ENCODE data around the gene ENKD1.

Gene ENKD1

DNA sequence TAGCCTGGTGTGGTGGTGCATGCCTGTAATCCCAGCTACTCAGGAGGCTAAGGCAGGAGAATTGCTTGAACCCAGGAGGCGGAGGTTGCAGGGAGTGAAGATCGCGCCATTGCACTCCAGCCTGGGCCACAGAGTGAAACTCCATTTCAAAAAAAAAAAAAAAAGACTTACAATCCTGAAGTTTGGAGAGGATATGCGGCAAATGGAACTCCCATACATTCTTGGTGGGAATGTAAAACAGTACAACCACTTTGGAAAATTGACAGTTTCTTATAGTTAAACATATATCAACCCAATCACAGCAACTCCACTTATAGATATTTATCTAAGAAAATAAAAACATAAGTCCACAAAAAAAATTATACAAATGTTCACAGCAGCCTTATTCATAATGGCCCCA, 40.7 kb upstream of the ENKD1 start:
- Histone ChIP-seq H3K23ac (ENCODE audit: low read length in 2 of 2) (no peak overlapping the region), H4K91ac (ENCODE audit: low read length) (no peak overlapping the region), H3K27me3 (ENCODE audit: control insufficient read depth in 1 of 2, insufficient read depth in 1 of 2, low read length in 2 of 2) (no peaks in the 10 kb centered on the region), H2BK120ac (ENCODE audit: low read depth, low read length) (no peak overlapping the region), H3K4me2 (ENCODE audit: low read length, poor library complexity, severe bottlenecking) (no peak overlapping the region), H3K18ac (ENCODE audit: low read depth in 1 of 2, low read length in 2 of 2) (no peak overlapping the region), H2BK12ac (ENCODE audit: low read length in 2 of 2) (no peak overlapping the region), H2AK5ac (ENCODE audit: low read length, severe bottlenecking) (no peak overlapping the region), H3K4me3 (ENCODE audit: insufficient read depth in 1 of 2, low read depth in 1 of 2, low read length in 2 of 2) (no peak overlapping the region), H3K4me1 (ENCODE audit: control insufficient read depth, insufficient read depth, low read depth, low read length) (no peaks in the 10 kb centered on the region), H3K36me3 (ENCODE audit: control insufficient read depth in 1 of 2, insufficient read depth in 2 of 2, low read depth in 1 of 2, low read length in 2 of 2) (peaks cover 0 to 4% of the 10 kb centered on the region in 2 experiments), H3K9ac (ENCODE audit: low read length) (no peak overlapping the region), H4K8ac (ENCODE audit: low read length) (no peak overlapping the region), H3K79me1 (replicated peaks; ENCODE audit: low read length, poor library complexity, severe bottlenecking) (peaks cover 16% of the 10 kb centered on the region), H3K27ac (ENCODE audit: low read length, poor library complexity, severe bottlenecking) (no peak overlapping the region), H2AFZ (ENCODE audit: low read depth, low read length) (no peak overlapping the region), H2BK15ac (ENCODE audit: low read depth, poor library complexity, severe bottlenecking) (no peak overlapping the region), H3K9me3 (ENCODE audit: control insufficient read depth, low read length) (no peaks in the 10 kb centered on the region), H2BK5ac (ENCODE audit: low read depth, low read length, poor library complexity, severe bottlenecking) (no peak overlapping the region), H3K4ac (ENCODE audit: low read depth in 1 of 2, low read length in 2 of 2) (no peak overlapping the region), H3K14ac (ENCODE audit: low read length in 2 of 2) (no peak overlapping the region)
- DNase-seq, result no peak
- 100% methylated on average over 3 of the region's 4 CpGs for WGBS

DNA sequence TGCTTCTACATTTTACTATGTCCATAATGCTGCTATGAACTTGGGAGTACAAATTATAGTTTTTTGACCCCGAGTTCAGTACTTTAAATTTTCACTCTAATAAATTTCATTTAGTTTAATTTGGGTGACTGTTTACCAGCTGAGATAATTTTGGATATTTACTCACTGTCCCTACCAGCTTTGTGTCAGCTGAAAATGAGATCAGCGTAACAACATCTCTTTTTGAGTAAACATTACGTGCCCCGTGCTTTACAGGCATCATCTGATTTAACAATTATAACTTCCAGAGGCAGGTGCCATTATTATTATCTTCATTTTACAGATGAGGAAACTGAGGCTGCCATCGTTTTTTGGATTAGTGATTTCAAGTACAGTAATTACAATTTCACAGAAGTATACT, 37.6 kb upstream of the ENKD1 start:
- WGBS, result 100% methylated on average over 3 of the region's 5 CpGs

DNA sequence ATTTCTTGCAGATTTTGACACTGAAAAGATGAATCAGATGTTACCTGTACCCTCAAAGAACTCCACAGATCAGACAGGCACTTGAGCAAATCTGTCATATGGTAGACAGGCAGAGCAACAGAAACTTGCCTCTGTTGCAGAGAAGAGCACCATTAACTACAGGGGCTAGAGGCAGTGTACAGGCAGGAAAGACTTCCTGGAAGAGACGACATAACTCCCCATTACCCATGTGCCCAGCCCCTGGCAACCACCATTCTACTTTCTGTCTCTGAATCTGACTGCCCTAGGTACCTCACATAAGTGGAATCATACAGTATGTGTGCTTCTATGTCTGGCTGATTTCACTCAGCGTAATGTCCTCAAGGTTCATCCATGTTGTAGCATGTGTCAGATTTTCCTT, 37.1 kb upstream of the ENKD1 start:
- H2BK120ac ChIP-seq (ENCODE audit: low read depth, low read length), result no peak overlapping the region
- H2BK12ac ChIP-seq (ENCODE audit: low read length in 2 of 2), result no peak overlapping the region
- no peak overlapping the region for H3K9ac ChIP-seq (ENCODE audit: low read length)
- no peak overlapping the region for H3K23ac ChIP-seq (ENCODE audit: low read length in 2 of 2)
- H3K27me3 ChIP-seq (ENCODE audit: control insufficient read depth in 1 of 2, insufficient read depth in 1 of 2, low read length in 2 of 2), result no peaks in the 10 kb centered on the region
- DNase-seq, result no peak
- H4K8ac ChIP-seq (ENCODE audit: low read length), result no peak overlapping the region
- H2AFZ ChIP-seq (ENCODE audit: low read depth, low read length), result no peak overlapping the region
- H3K79me1 ChIP-seq (replicated peaks; ENCODE audit: low read length, poor library complexity, severe bottlenecking), result peaks cover 24% of the 10 kb centered on the region
- no peak overlapping the region for H3K4me3 ChIP-seq (ENCODE audit: insufficient read depth in 1 of 2, low read depth in 1 of 2, low read length in 2 of 2)
- peak overlapping the region in 1 of 2 experiments; percentile 26 for H3K14ac ChIP-seq (ENCODE audit: low read length in 2 of 2)
- no peaks in the 10 kb centered on the region for H3K4me1 ChIP-seq (ENCODE audit: control insufficient read depth, insufficient read depth, low read depth, low read length)
- H3K4me2 ChIP-seq (ENCODE audit: low read length, poor library complexity, severe bottlenecking), result no peak overlapping the region
- H3K27ac ChIP-seq (ENCODE audit: low read length, poor library complexity, severe bottlenecking), result no peak overlapping the region
- H3K18ac ChIP-seq (ENCODE audit: low read depth in 1 of 2, low read length in 2 of 2), result no peak overlapping the region
- no peak overlapping the region for H2AK5ac ChIP-seq (ENCODE audit: low read length, severe bottlenecking)
- 96% methylated on average over 2 of the region's 2 CpGs for whole genome bisulfite sequencing
- H3K9me3 ChIP-seq (ENCODE audit: control insufficient read depth, low read length), result no peaks in the 10 kb centered on the region
- H3K36me3 ChIP-seq (ENCODE audit: control insufficient read depth in 1 of 2, insufficient read depth in 2 of 2, low read depth in 1 of 2, low read length in 2 of 2), result peaks cover 7 to 11% of the 10 kb centered on the region in 2 experiments
- H4K91ac ChIP-seq (ENCODE audit: low read length), result no peak overlapping the region
- H3K4ac ChIP-seq (ENCODE audit: low read depth in 1 of 2, low read length in 2 of 2), result no peak overlapping the region
- no peak overlapping the region for H2BK5ac ChIP-seq (ENCODE audit: low read depth, low read length, poor library complexity, severe bottlenecking)
- no peak overlapping the region for H2BK15ac ChIP-seq (ENCODE audit: low read depth, poor library complexity, severe bottlenecking)

More for the DNA sequence above, 37.6 kb upstream of the ENKD1 start:
- Histone ChIP-seq H2AFZ (ENCODE audit: low read depth, low read length) (no peak overlapping the region), H3K27me3 (ENCODE audit: control insufficient read depth in 1 of 2, insufficient read depth in 1 of 2, low read length in 2 of 2) (no peaks in the 10 kb centered on the region), H3K4ac (ENCODE audit: low read depth in 1 of 2, low read length in 2 of 2) (no peak overlapping the region), H3K4me2 (ENCODE audit: low read length, poor library complexity, severe bottlenecking) (no peak overlapping the region), H3K9ac (ENCODE audit: low read length) (no peak overlapping the region), H3K27ac (ENCODE audit: low read length, poor library complexity, severe bottlenecking) (no peak overlapping the region), H3K9me3 (ENCODE audit: control insufficient read depth, low read length) (no peaks in the 10 kb centered on the region), H4K91ac (ENCODE audit: low read length) (no peak overlapping the region), H3K23ac (ENCODE audit: low read length in 2 of 2) (no peak overlapping the region), H3K14ac (ENCODE audit: low read length in 2 of 2) (no peak overlapping the region), H2BK15ac (ENCODE audit: low read depth, poor library complexity, severe bottlenecking) (no peak overlapping the region), H2BK5ac (ENCODE audit: low read depth, low read length, poor library complexity, severe bottlenecking) (no peak overlapping the region), H2AK5ac (ENCODE audit: low read length, severe bottlenecking) (no peak overlapping the region), H3K79me1 (replicated peaks; ENCODE audit: low read length, poor library complexity, severe bottlenecking) (peaks cover 24% of the 10 kb centered on the region), H3K4me3 (ENCODE audit: insufficient read depth in 1 of 2, low read depth in 1 of 2, low read length in 2 of 2) (no peak overlapping the region), H3K18ac (ENCODE audit: low read depth in 1 of 2, low read length in 2 of 2) (no peak overlapping the region), H2BK12ac (ENCODE audit: low read length in 2 of 2) (no peak overlapping the region), H4K8ac (ENCODE audit: low read length) (no peak overlapping the region), H2BK120ac (ENCODE audit: low read depth, low read length) (no peak overlapping the region), H3K4me1 (ENCODE audit: control insufficient read depth, insufficient read depth, low read depth, low read length) (no peaks in the 10 kb centered on the region), H3K36me3 (ENCODE audit: control insufficient read depth in 1 of 2, insufficient read depth in 2 of 2, low read depth in 1 of 2, low read length in 2 of 2) (peaks cover 4 to 8% of the 10 kb centered on the region in 2 experiments)
- DNase-seq, result no peak

DNA sequence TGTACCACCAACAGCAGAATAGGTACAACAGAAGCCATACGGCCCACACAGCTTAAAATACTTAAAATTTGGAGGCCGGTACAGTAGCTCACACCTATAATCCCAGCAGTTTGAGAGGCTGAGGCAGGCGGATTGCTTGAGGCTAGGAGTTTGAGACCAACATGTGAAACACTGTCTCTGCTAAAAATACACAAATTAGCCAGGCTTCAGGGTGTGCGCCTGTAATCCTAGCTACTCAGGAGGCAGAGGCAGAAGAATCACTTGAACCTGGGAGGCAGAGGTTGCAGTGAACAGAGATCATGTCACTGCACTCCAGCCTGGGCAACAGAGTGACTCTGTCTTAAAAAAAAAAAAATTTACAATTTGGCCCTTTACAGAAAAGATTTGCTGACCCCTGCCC, 35.6 kb upstream of the ENKD1 start:
- Histone ChIP-seq H3K4me3 (ENCODE audit: insufficient read depth in 1 of 2, low read depth in 1 of 2, low read length in 2 of 2) (no peak overlapping the region), H3K79me1 (replicated peaks; ENCODE audit: low read length, poor library complexity, severe bottlenecking) (peaks cover 22% of the 10 kb centered on the region), H3K23ac (ENCODE audit: low read length in 2 of 2) (no peak overlapping the region), H2BK15ac (ENCODE audit: low read depth, poor library complexity, severe bottlenecking) (no peak overlapping the region), H3K9me3 (ENCODE audit: control insufficient read depth, low read length) (no peaks in the 10 kb centered on the region), H2AK5ac (ENCODE audit: low read length, severe bottlenecking) (no peak overlapping the region), H2AFZ (ENCODE audit: low read depth, low read length) (no peak overlapping the region), H3K4ac (ENCODE audit: low read depth in 1 of 2, low read length in 2 of 2) (no peak overlapping the region), H2BK12ac (ENCODE audit: low read length in 2 of 2) (no peak overlapping the region), H3K9ac (ENCODE audit: low read length) (no peak overlapping the region), H3K4me2 (ENCODE audit: low read length, poor library complexity, severe bottlenecking) (no peak overlapping the region), H4K8ac (ENCODE audit: low read length) (no peak overlapping the region), H3K27ac (ENCODE audit: low read length, poor library complexity, severe bottlenecking) (no peak overlapping the region), H3K4me1 (ENCODE audit: control insufficient read depth, insufficient read depth, low read depth, low read length) (no peaks in the 10 kb centered on the region), H2BK5ac (ENCODE audit: low read depth, low read length, poor library complexity, severe bottlenecking) (no peak overlapping the region), H2BK120ac (ENCODE audit: low read depth, low read length) (no peak overlapping the region), H3K14ac (ENCODE audit: low read length in 2 of 2) (no peak overlapping the region), H3K18ac (ENCODE audit: low read depth in 1 of 2, low read length in 2 of 2) (no peak overlapping the region), H3K36me3 (ENCODE audit: control insufficient read depth in 1 of 2, insufficient read depth in 2 of 2, low read depth in 1 of 2, low read length in 2 of 2) (peaks cover 15 to 19% of the 10 kb centered on the region in 2 experiments), H4K91ac (ENCODE audit: low read length) (no peak overlapping the region), H3K27me3 (ENCODE audit: control insufficient read depth in 1 of 2, insufficient read depth in 1 of 2, low read length in 2 of 2) (no peaks in the 10 kb centered on the region)
- 96% methylated on average over 4 of the region's 4 CpGs for WGBS
- no peak for DNase-seq

Data from mesenchymal stem cell (in vitro differentiated cells and primary cell).